ENCODE data around the gene FGB. TPM values are rescaled to one million over a fixed set of nuclear protein-coding genes. Genes with fewer than 3 reads are reported as not detected.

FGB gene
- total and polyA plus RNA-seq, 2 donors (not counting 1 experiment from before 2014, with no cell fraction given), result not detected

GRCh38 chr4:154526151-154526550 is 36.7 kb upstream of the FGB start:
- ChIA-PET CTCF (no interaction called here), POLR2A (no interaction called here)
- Histone ChIP-seq H3K27me3 (replicated peaks in 1 of 4; ENCODE audit: control extremely low read depth in 1 of 4, control insufficient read depth in 3 of 4, insufficient read depth in 4 of 4, low read length in 3 of 4) (peaks cover 0 to 10% (median 3%) of the 10 kb centered on the region in 4 experiments), H3K79me2 (ENCODE audit: control insufficient read depth, insufficient read depth, low read length) (no peaks in the 10 kb centered on the region), H4K20me1 (ENCODE audit: control insufficient read depth, insufficient read depth, low read length, poor library complexity, severe bottlenecking) (no peaks in the 10 kb centered on the region), H3K27ac (ENCODE audit: low read length in 2 of 2) (no peak overlapping the region), H3K4me2 (replicated peaks; ENCODE audit: low read depth, low read length, poor library complexity, severe bottlenecking) (no peak overlapping the region), H3K9me3 (ENCODE audit: control extremely low read depth in 1 of 3, control insufficient read depth in 2 of 3, insufficient read depth in 1 of 3, low read length in 2 of 3) (no peaks in the 10 kb centered on the region), H3K9ac (ENCODE audit: low read length) (no peak overlapping the region), H3K4me3 (ENCODE audit: control extremely low read depth in 1 of 5, extremely low read depth in 1 of 5, insufficient read depth in 1 of 5, low read depth in 2 of 5, low read length in 4 of 5) (no peak overlapping the region), H3K4me1 (ENCODE audit: control insufficient read depth in 2 of 2, insufficient read depth in 2 of 2, low read length in 2 of 2) (no peaks in the 10 kb centered on the region), H3K36me3 (replicated peaks in 1 of 2; ENCODE audit: control extremely low read depth in 1 of 2, control insufficient read depth in 1 of 2, extremely low read depth in 1 of 2, insufficient read depth in 2 of 2, low read length in 1 of 2) (no peaks in the 10 kb centered on the region), H2AFZ (ENCODE audit: insufficient read depth, low read depth, low read length, poor library complexity, severe bottlenecking) (no peak overlapping the region)
- Mint-ChIP-seq H3K27me3 (peaks cover 39% of the 10 kb centered on the region), H3K4me1 (peaks cover 2% of the 10 kb centered on the region), H3K9me3 (ENCODE audit: insufficient read depth) (no peaks in the 10 kb centered on the region), H3K27ac (no peak overlapping the region), H3K4me3 (no peak overlapping the region)
- ATAC-seq (ENCODE audit: low read depth), result no peak
- WGBS (ENCODE audit: insufficient coverage), result no CpG with 5 or more reads among the region's 2 CpGs
- intact Hi-C loops (cut with micrococcal nuclease), result no loop called here
- peak; percentile 12 for DNase-seq
- TF ChIP-seq EZH2 (IDR thresholded peaks at IDR 0.05; ENCODE audit: borderline replicate concordance, insufficient read depth, low read depth, low read length, poor library complexity, severe bottlenecking) (no peak), CTCF (IDR thresholded peaks at IDR 0.05) (no peak)

- H3K9me3 ChIP-seq (ENCODE audit: control extremely low read depth in 1 of 3, control insufficient read depth in 2 of 3, insufficient read depth in 1 of 3, low read length in 2 of 3), result no peaks in the 10 kb centered on the region
- H3K4me1 ChIP-seq (ENCODE audit: control insufficient read depth in 2 of 2, insufficient read depth in 2 of 2, low read length in 2 of 2), result no peaks in the 10 kb centered on the region
- H4K20me1 ChIP-seq (ENCODE audit: control insufficient read depth, insufficient read depth, low read length, poor library complexity, severe bottlenecking), result no peaks in the 10 kb centered on the region
- H3K79me2 ChIP-seq (ENCODE audit: control insufficient read depth, insufficient read depth, low read length), result no peaks in the 10 kb centered on the region
- H3K4me3 ChIP-seq (ENCODE audit: control extremely low read depth in 1 of 5, extremely low read depth in 1 of 5, insufficient read depth in 1 of 5, low read depth in 2 of 5, low read length in 4 of 5), result no peak overlapping the region
- no peak for TF ChIP-seq EZH2 (IDR thresholded peaks at IDR 0.05; ENCODE audit: borderline replicate concordance, insufficient read depth, low read depth, low read length, poor library complexity, severe bottlenecking)
- no peak for TF ChIP-seq CTCF (IDR thresholded peaks at IDR 0.05)
- no CpG with 5 or more reads among the region's 4 CpGs for WGBS (ENCODE audit: insufficient coverage)
- POLR2A ChIA-PET, result no interaction called here
- intact Hi-C loops (cut with micrococcal nuclease), result no loop called here
- H3K27me3 ChIP-seq (replicated peaks in 1 of 4; ENCODE audit: control extremely low read depth in 1 of 4, control insufficient read depth in 3 of 4, insufficient read depth in 4 of 4, low read length in 3 of 4), result peaks cover 0 to 10% (median 3%) of the 10 kb centered on the region in 4 experiments
- CTCF ChIA-PET, result no interaction called here
- no peak overlapping the region for H3K27ac ChIP-seq (ENCODE audit: low read length in 2 of 2)
- Mint-ChIP-seq H3K4me3 (no peak overlapping the region), H3K27me3 (peaks cover 38% of the 10 kb centered on the region), H3K27ac (no peak overlapping the region), H3K4me1 (peaks cover 2% of the 10 kb centered on the region), H3K9me3 (ENCODE audit: insufficient read depth) (no peaks in the 10 kb centered on the region)
- no peak overlapping the region for H3K4me2 ChIP-seq (replicated peaks; ENCODE audit: low read depth, low read length, poor library complexity, severe bottlenecking)
- H3K9ac ChIP-seq (ENCODE audit: low read length), result no peak overlapping the region
- H3K36me3 ChIP-seq (replicated peaks in 1 of 2; ENCODE audit: control extremely low read depth in 1 of 2, control insufficient read depth in 1 of 2, extremely low read depth in 1 of 2, insufficient read depth in 2 of 2, low read length in 1 of 2), result no peaks in the 10 kb centered on the region
- DNase-seq, result no peak
- no peak overlapping the region for H2AFZ ChIP-seq (ENCODE audit: insufficient read depth, low read depth, low read length, poor library complexity, severe bottlenecking)
- ATAC-seq (ENCODE audit: low read depth), result no peak
These were observed 35.5 kb upstream of the FGB start for GRCh38 chr4:154527308-154527707.
